ENCODE data around the gene NDUFAF3. TPM values are rescaled to one million over a fixed set of nuclear protein-coding genes. Genes with fewer than 3 reads are reported as not detected.
A peak's percentile ranks its signal among the peaks of the same experiment; 100 is the strongest.

NDUFAF3 gene
- total RNA-seq, 3 donors from 2014 or later, result 61.0 to 69.9 (median 63.2) TPM

DNA sequence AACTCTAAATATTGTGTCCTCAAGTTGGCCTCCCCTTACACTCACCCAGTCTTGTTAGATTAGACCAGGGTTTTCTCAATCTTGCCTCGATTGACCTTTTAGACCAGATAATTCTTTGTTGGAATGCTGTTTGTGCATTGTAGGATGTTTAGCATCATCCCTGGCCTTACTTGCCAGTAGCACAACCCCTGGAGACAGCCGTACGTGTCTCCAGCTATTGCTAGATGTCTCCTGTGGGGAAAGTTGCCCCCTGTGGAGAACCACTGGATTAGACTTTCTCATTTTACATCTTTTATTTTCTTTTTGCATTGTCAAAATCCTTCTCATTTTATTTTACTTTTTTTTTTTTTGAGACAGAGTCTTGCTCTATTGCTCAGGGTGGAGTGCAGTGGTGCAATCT, 12.5 kb upstream of the NDUFAF3 start:
- Histone ChIP-seq H3K4me3 (no peak overlapping the region), H3K4me1 (ENCODE audit: low read depth) (peaks cover 9% of the 10 kb centered on the region), H3K9me3 (no peaks in the 10 kb centered on the region), H3K36me3 (ENCODE audit: low read depth) (no peaks in the 10 kb centered on the region)
- ATAC-seq (no peak), DNase-seq (no peak)
- intact Hi-C loops (cut with DNase I, micrococcal nuclease), result no loop called here
- no peak for TF ChIP-seq CTCF (IDR thresholded peaks at IDR 0.05)

DNA sequence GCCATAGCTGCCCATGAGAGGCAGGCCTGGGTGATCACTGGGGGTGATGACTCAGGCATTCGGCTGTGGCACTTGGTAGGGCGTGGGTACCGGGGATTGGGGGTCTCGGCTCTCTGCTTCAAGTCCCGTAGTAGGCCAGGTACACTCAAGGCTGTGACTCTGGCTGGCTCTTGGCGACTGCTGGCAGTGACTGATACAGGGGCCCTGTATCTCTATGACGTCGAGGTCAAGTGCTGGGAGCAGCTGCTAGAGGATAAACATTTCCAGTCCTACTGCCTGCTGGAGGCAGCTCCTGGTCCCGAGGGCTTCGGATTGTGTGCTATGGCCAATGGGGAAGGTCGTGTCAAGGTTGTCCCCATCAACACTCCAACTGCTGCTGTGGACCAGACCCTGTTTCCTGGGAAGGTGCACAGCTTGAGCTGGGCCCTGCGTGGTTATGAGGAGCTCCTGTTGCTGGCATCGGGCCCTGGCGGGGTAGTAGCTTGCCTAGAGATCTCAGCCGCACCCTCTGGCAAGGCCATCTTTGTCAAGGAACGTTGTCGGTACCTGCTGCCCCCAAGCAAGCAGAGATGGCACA, 9.4 kb upstream of the NDUFAF3 start:
- intact Hi-C loops (cut with DNase I, micrococcal nuclease), result no loop called here
- Histone ChIP-seq H3K4me1 (ENCODE audit: low read depth) (peaks cover 8% of the 10 kb centered on the region), H3K36me3 (ENCODE audit: low read depth) (peaks cover 4% of the 10 kb centered on the region), H3K9me3 (no peaks in the 10 kb centered on the region), H3K4me3 (no peak overlapping the region)
- DNase-seq (peak in 1 of 3 donors; percentile 31), ATAC-seq (no peak)
- TF ChIP-seq CTCF (IDR thresholded peaks at IDR 0.05), result no peak

GRCh38 chr3:49013113-49013737, 8.7 kb upstream of the NDUFAF3 start:
- intact Hi-C loops (cut with DNase I, micrococcal nuclease), result no loop called here

GRCh38 chr3:49013738-49014660, 7.9 kb upstream of the NDUFAF3 start:
- H3K9me3 ChIP-seq, result no peaks in the 10 kb centered on the region
- intact Hi-C loops (cut with DNase I, micrococcal nuclease), result no loop called here
- TF ChIP-seq CTCF (IDR thresholded peaks at IDR 0.05), result peak; percentile 37
- peaks cover 11% of the 10 kb centered on the region for H3K4me1 ChIP-seq (ENCODE audit: low read depth)
- no peak overlapping the region for H3K4me3 ChIP-seq
- DNase-seq, result peak; percentile 70 to 81 (median 76)
- H3K36me3 ChIP-seq (ENCODE audit: low read depth), result peaks cover 4% of the 10 kb centered on the region
- ATAC-seq, result peak; percentile 59

More at GRCh38 chr3:49013113-49013737, 8.7 kb upstream of the NDUFAF3 start:
- TF ChIP-seq CTCF (IDR thresholded peaks at IDR 0.05), result no peak
- H3K9me3 ChIP-seq, result no peaks in the 10 kb centered on the region
- peaks cover 10% of the 10 kb centered on the region for H3K4me1 ChIP-seq (ENCODE audit: low read depth)
- H3K36me3 ChIP-seq (ENCODE audit: low read depth), result peaks cover 4% of the 10 kb centered on the region
- H3K4me3 ChIP-seq, result no peak overlapping the region
- DNase-seq (no peak), ATAC-seq (no peak)

- no peaks in the 10 kb centered on the region for H3K9me3 ChIP-seq
- H3K4me3 ChIP-seq, result no peak overlapping the region
- H3K36me3 ChIP-seq (ENCODE audit: low read depth), result peaks cover 4% of the 10 kb centered on the region
Measured at GRCh38 chr3:49015072-49015471, 6.8 kb upstream of the NDUFAF3 start.

More at GRCh38 chr3:49015072-49015471, 6.8 kb upstream of the NDUFAF3 start:
- intact Hi-C loops (cut with DNase I, micrococcal nuclease), result no loop called here
- no peak for TF ChIP-seq CTCF (IDR thresholded peaks at IDR 0.05)
- ATAC-seq, result no peak
- no peak for DNase-seq
- peaks cover 19% of the 10 kb centered on the region for H3K4me1 ChIP-seq (ENCODE audit: low read depth)

All from mucosa of descending colon (tissue), 3 donors.